HG03108 (cell line): Measurements from ENCODE around the gene METRNL.
"Not testable (repeated sequence)": the region's sequence is repeated elsewhere in the genome, so short reads cannot be mapped to it uniquely, and the experiment has no call there.

ENCODE experiments used
- ATAC-seq: cut with Tn5 transposase; IDR thresholded peaks from one replicate; pipeline ENCODE4 v1.9.1; 2021; ENCODE audit warnings: moderate library complexity; ENCODE audit not compliant: unreplicated experiment

METRNL gene

GRCh38 chr17:83134456-83134855 is 55.0 kb downstream of the METRNL start:
- not testable (repeated sequence) for ATAC-seq

GRCh38 chr17:83135692-83136091 is 56.3 kb downstream of the METRNL start:
- ATAC-seq, result no peak

GRCh38 chr17:83136156-83136555 is 56.7 kb downstream of the METRNL start:
- no peak for ATAC-seq

- no peak for ATAC-seq
These were observed 57.5 kb downstream of the METRNL start for GRCh38 chr17:83136931-83137330.

- ATAC-seq, result no peak
These were observed 58.1 kb downstream of the METRNL start for GRCh38 chr17:83137523-83137922.

GRCh38 chr17:83138820-83139219 is 59.4 kb downstream of the METRNL start:
- no peak for ATAC-seq

GRCh38 chr17:83139541-83140248 is 60.3 kb downstream of the METRNL start:
- not testable (repeated sequence) for ATAC-seq

- ATAC-seq, result not testable (repeated sequence)
These were observed 60.8 kb downstream of the METRNL start for GRCh38 chr17:83140249-83140566.

- no peak for ATAC-seq
These were observed 63.2 kb downstream of the METRNL start for GRCh38 chr17:83142619-83143018.

GRCh38 chr17:83143817-83144231 is 64.4 kb downstream of the METRNL start:
- no peak for ATAC-seq
